ENCODE measurements around the gene TCTN1. TPM values are rescaled to one million over a fixed set of nuclear protein-coding genes. Genes with fewer than 3 reads are reported as not detected.

TCTN1 gene
- total and polyA plus RNA-seq, 9 of the 15 experiments (the other 6 are each of a cell fraction or from before 2014, with no cell fraction given), result 0.32 to 12.5 (median 4.0) TPM

GRCh38 chr12:110613771-110614684 lies at the start of gene TCTN1 (continued):
- TF ChIP-seq PHF20 (IDR thresholded peaks at IDR 0.05; ENCODE audit: partially characterized antibody) (peak; percentile 86), MCM5 (IDR thresholded peaks at IDR 0.05; ENCODE audit: low read depth) (no peak), ZBTB2 (IDR thresholded peaks at IDR 0.05) (no peak), ZKSCAN3 (CRISPR knock-in tag; IDR thresholded peaks at IDR 0.05) (no peak), RCOR1 (IDR thresholded peaks at IDR 0.05; ENCODE audit: borderline replicate concordance in 1 of 2, low read depth in 2 of 2, low read length in 2 of 2) (peak in 1 of 2 experiments; percentile 74; a peak in 2 of 4 replicates), ELF1 (tag; IDR thresholded peaks at IDR 0.05) (peak; percentile 64), ATF7 (IDR thresholded peaks at IDR 0.05) (peak; percentile 57; the same call in 1 of the 2 replicates), SAP30 (IDR thresholded peaks at IDR 0.05; ENCODE audit: borderline replicate concordance, insufficient read depth, low read depth, low read length, poor library complexity, severe bottlenecking) (peak; percentile 90), HNRNPH1 (optimal IDR thresholded peaks at IDR 0.05; ENCODE audit: low read depth, low read length) (no peak), PKNOX1 (IDR thresholded peaks at IDR 0.05) (peak; percentile 92), THAP7 (CRISPR knock-in tag; IDR thresholded peaks at IDR 0.05) (no peak), SRF (CRISPR knock-in tag; IDR thresholded peaks at IDR 0.05) (peak in 1 of 2 experiments; percentile 66; a peak in 1 of 4 replicates), KLF6 (CRISPR knock-in tag; IDR thresholded peaks at IDR 0.05; ENCODE audit: borderline replicate concordance) (peak; percentile 17; the same call in 1 of the 2 replicates), ARID4B (CRISPR knock-in tag; IDR thresholded peaks at IDR 0.05) (peak; percentile 88), MYC (IDR thresholded peaks at IDR 0.05; ENCODE audit: low read depth, low read length) (peak; percentile 74), MYC (CRISPR knock-in tag; IDR thresholded peaks at IDR 0.05; ENCODE audit: borderline replicate concordance, low read depth) (peak; percentile 52; the same call in 1 of the 2 replicates), ELF4 (CRISPR knock-in tag; IDR thresholded peaks at IDR 0.05) (no peak), SRSF7 (optimal IDR thresholded peaks at IDR 0.05; ENCODE audit: low read depth, low read length) (no peak)
